Astrocyte of the spinal cord (primary cell): ENCODE measurements around the gene IRS2.

Source experiments
- DNase-seq: peaks from one replicate; pipeline ENCODE4 v3.0.0; 2011; ENCODE audit warnings: low read depth, low spot score
- H3K4me3 ChIP-seq: 2 replicates; pipeline ENCODE4 v1.5.1; 2011; ENCODE audit warnings: low read depth, mild to moderate bottlenecking, low read length, moderate library complexity
- CTCF ChIP-seq: IDR thresholded peaks from 2 replicates; pipeline ENCODE4 v1.5.1; 2012; ENCODE audit warnings: low read depth, mild to moderate bottlenecking, low read length, inconsistent platforms
- in situ Hi-C: cut with HindIII; loops from 2 replicates; pipeline ENCODE4 v1.10.0; 2017; ENCODE audit warnings: low sequenced_read_pairs

IRS2 gene

GRCh38 chr13:109744512-109745051 is 41.8 kb downstream of the IRS2 start:
- H3K4me3 ChIP-seq, result no peak overlapping the region
- in situ Hi-C loops, result no loop called here
- TF ChIP-seq CTCF, result no peak
- peak; percentile 75 for DNase-seq

- DNase-seq, result peak; percentile 67
- in situ Hi-C loops, result no loop called here
- no peak overlapping the region for H3K4me3 ChIP-seq
- no peak for TF ChIP-seq CTCF
These were observed 42.5 kb downstream of the IRS2 start for GRCh38 chr13:109743706-109744453.

GRCh38 chr13:109741966-109742365 is 44.4 kb downstream of the IRS2 start:
- in situ Hi-C loops, result no loop called here
- no peak overlapping the region for H3K4me3 ChIP-seq
- no peak for TF ChIP-seq CTCF
- no peak for DNase-seq

GRCh38 chr13:109740721-109741120 is 45.7 kb downstream of the IRS2 start:
- no peak for TF ChIP-seq CTCF
- in situ Hi-C loops, result no loop called here
- DNase-seq, result no peak

GRCh38 chr13:109740121-109740520 is 46.3 kb downstream of the IRS2 start:
- no peak overlapping the region for H3K4me3 ChIP-seq
- TF ChIP-seq CTCF, result no peak
- in situ Hi-C loops, result no loop called here
- no peak for DNase-seq

More at GRCh38 chr13:109740721-109741120, 45.7 kb downstream of the IRS2 start:
- H3K4me3 ChIP-seq, result no peak overlapping the region

- no peak for TF ChIP-seq CTCF
- no peak overlapping the region for H3K4me3 ChIP-seq
- in situ Hi-C loops, result no loop called here
- no peak for DNase-seq
These were observed 48.1 kb downstream of the IRS2 start for GRCh38 chr13:109738298-109738746.
